Type B pancreatic cell (in vitro differentiated cells): ENCODE results near the gene FAM76A. TPM values are rescaled to one million over a fixed set of nuclear protein-coding genes. Genes with fewer than 3 reads are reported as not detected.
"Not testable (repeated sequence)": the region's sequence is repeated elsewhere in the genome, so short reads cannot be mapped to it uniquely, and the experiment has no call there.

Source experiments
- DNase-seq: peaks from one replicate; pipeline ENCODE4 v3.0.0; 2021; ENCODE audit warnings: mixed read lengths; ENCODE audit not compliant: unreplicated experiment; ENCODE audit errors: extremely low spot score
- H3K27ac Mint-ChIP-seq: 2 replicates; pipeline ENCODE4 v1.8.0; 2021; ENCODE audit warnings: mild to moderate bottlenecking, mixed read lengths
- H3K27me3 Mint-ChIP-seq: 2 replicates; pipeline ENCODE4 v1.8.0; 2021; ENCODE audit warnings: mixed read lengths
- H3K36me3 Mint-ChIP-seq: 2 replicates; pipeline ENCODE4 v1.8.0; 2021; ENCODE audit warnings: mixed read lengths
- H3K4me1 Mint-ChIP-seq: one replicate; pipeline ENCODE4 v1.8.0; 2021; ENCODE audit warnings: mixed read lengths; ENCODE audit not compliant: unreplicated experiment
- H3K4me3 Mint-ChIP-seq: 2 replicates; pipeline ENCODE4 v1.8.0; 2021; ENCODE audit warnings: mild to moderate bottlenecking, mixed read lengths
- H3K9me3 Mint-ChIP-seq: 2 replicates; pipeline ENCODE4 v1.8.0; 2021; ENCODE audit warnings: mixed read lengths
- CTCF ChIP-seq: fragments of 200-600 bp; sonication (generic); conservative IDR thresholded peaks from 2 replicates; pipeline ENCODE4 v1.5.0; 2021; ENCODE audit warnings: antibody characterized with exemption, mild to moderate bottlenecking
- long read RNA-seq: library from polyadenylated mRNA; unstranded; transcript quantifications from one replicate; pipeline ENCODE4 v2.0.0, GENCODE V29; 2020
- total RNA-seq: library from RNA; stranded (reverse); gene quantifications from 2 replicates; pipeline ENCODE4 v1.2.1, GENCODE V29; 2021; ENCODE audit warnings: low replicate concordance

Gene FAM76A
- total RNA-seq = 12.3 and 14.2 TPM in 2 replicates
- long read RNA-seq, transcript FAM76A-204 (9 exons, 3,567 nt) = major isoform, 7 of 13 reads
- long read RNA-seq, partial matches to known transcripts = 0 of 13 reads
- long read RNA-seq, other reads (novel, unspliced or antisense) = 4 of 13 reads

DNA sequence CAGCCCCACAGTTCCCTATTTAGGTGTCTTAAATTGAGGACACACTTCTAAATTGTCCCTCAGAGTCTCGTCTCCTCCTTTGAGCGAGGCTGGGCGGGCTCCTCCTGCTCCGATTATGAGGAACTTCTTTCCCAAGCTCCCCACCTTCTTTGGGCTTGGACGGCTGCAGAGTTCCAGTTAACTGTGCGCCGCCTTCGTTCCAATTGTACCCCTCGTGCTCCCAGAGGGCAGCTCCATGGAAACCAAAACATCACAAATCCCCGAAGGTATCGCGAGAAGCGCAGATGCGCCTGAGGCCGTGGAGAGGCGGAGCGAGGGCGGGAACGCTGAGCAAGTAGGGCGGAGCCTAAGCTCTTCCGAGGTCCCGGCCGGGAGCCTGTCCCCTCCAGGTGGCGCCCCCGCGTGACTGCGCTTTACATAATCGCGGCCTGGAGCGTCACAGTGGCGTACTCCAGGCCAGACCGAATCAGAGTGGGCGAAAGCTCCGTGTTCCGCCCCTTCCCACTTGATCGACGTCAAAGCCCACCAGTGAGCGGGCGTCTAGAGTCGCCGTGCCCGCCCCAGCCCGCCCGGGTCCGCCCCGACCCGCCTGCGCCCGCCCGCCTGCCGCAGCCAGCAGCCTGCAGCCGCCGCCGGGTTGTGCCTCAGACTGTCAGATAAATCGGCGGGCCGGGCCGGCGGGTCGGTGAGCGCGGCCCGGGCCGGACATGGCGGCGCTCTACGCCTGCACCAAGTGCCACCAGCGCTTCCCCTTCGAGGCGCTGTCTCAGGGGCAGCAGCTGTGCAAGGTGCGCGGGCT, at the start of gene FAM76A:
Gene FAM76A (plus strand): TSS at position 588 of the 799 bp plus-strand sequence. CDS start 120 bp downstream, at position 708.
- Mint-ChIP-seq H3K4me1 (peaks cover 4% of the 10 kb centered on the region), H3K36me3 (peaks cover 10% of the 10 kb centered on the region), H3K9me3 (no peaks in the 10 kb centered on the region), H3K27ac (peak within 1 kb of the TSS; percentile 95), H3K27me3 (no peaks in the 10 kb centered on the region), H3K4me3 (peak within 1 kb of the TSS; percentile 89)
- peak; percentile 40 for TF ChIP-seq CTCF
- DNase-seq = peak; percentile 100

DNA sequence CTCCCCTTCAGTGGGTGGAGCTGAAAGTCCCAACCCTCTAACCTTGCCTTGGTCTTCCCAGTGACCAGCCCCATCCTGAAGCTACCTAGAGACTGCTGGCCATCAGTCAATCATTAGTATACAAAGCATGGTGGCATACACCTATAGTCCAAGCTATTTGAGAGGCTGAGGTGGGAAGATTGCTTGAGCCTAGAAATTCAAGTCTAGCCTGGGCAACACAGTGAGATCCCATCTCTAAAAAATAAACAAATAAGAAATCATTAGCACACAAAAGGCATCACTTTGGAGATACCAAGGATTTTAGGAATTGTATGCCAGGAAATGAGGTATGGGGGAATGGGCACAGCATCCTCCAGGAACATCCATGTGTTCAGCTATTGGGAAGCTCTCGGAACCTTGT, 49.4 kb upstream of the FAM76A start:
- no peaks in the 10 kb centered on the region for H3K9me3 Mint-ChIP-seq
- DNase-seq = no peak
- peaks cover 1% of the 10 kb centered on the region for H3K36me3 Mint-ChIP-seq
- H3K27ac Mint-ChIP-seq = no peak overlapping the region
- H3K4me3 Mint-ChIP-seq = no peak overlapping the region
- peaks cover 10% of the 10 kb centered on the region for H3K4me1 Mint-ChIP-seq
- TF ChIP-seq CTCF = no peak
- no peaks in the 10 kb centered on the region for H3K27me3 Mint-ChIP-seq

DNA sequence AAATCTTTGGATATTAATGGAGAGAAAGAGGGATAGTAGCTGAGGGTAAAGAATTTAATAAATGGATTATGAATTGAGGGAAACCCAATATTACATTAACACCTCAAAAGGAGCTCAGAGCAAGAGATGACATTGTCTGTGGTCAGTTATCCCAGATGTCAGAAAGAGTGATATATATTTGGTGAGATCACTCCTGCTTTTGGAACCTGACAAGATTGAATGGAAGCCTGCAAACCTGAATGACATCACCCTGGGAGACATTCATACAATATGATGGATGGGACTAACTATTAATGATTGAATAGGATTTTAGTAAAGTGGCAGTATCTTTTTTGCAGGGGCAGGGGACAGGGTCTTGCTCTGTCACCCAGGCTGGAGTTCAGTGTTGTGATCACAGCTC, 47.0 kb upstream of the FAM76A start:
- Mint-ChIP-seq H3K27me3 (no peaks in the 10 kb centered on the region), H3K36me3 (peaks cover 5% of the 10 kb centered on the region), H3K27ac (no peak overlapping the region), H3K4me3 (no peak overlapping the region), H3K4me1 (no peaks in the 10 kb centered on the region), H3K9me3 (no peaks in the 10 kb centered on the region)
- no peak for TF ChIP-seq CTCF
- no peak for DNase-seq

GRCh38 chr1:27680225-27680791, 45.5 kb upstream of the FAM76A start:
- DNase-seq, H3K27ac Mint-ChIP-seq, H3K27me3 Mint-ChIP-seq, H3K36me3 Mint-ChIP-seq, H3K9me3 Mint-ChIP-seq, H3K4me1 Mint-ChIP-seq, H3K4me3 Mint-ChIP-seq: not testable (repeated sequence)

GRCh38 chr1:27681580-27681979, 44.2 kb upstream of the FAM76A start:
- not testable (repeated sequence) for H3K36me3 Mint-ChIP-seq, H3K4me3 Mint-ChIP-seq, H3K9me3 Mint-ChIP-seq

DNA sequence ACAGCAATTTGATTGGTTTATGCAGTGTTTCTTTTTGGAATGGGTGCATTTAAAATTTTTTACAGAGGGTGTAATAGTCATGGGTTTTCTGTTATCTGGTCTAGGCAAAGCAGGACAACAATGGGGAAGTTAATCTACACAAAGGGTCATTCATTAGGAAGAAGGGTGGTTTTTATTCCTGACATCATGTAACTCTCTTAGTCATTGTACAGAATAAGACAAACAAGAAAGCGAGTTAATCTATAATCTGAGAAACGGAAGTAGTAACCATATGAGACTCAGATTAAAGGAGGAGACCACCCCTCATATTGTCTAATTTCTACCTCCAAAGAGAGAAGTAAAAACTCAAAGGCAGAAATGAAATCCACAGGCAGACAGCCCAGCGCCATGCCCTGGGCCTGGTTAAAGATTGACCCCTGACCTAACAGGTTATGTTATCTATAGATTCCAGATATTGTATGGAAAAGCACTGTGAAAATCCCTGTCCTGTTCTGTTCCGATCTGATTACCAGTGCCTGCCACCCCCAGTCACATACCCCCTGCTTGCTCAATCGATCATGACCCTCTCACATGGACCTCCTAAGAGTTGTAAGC, 43.3 kb upstream of the FAM76A start:
- DNase-seq = no peak
- no peaks in the 10 kb centered on the region for H3K27me3 Mint-ChIP-seq
- no peaks in the 10 kb centered on the region for H3K4me1 Mint-ChIP-seq
- H3K9me3 Mint-ChIP-seq = no peaks in the 10 kb centered on the region
- H3K27ac Mint-ChIP-seq = no peak overlapping the region
- peaks cover 5% of the 10 kb centered on the region for H3K36me3 Mint-ChIP-seq
- no peak for TF ChIP-seq CTCF
- no peak overlapping the region for H3K4me3 Mint-ChIP-seq

More at GRCh38 chr1:27681580-27681979, 44.2 kb upstream of the FAM76A start:
- H3K27ac Mint-ChIP-seq, H3K4me1 Mint-ChIP-seq, DNase-seq, H3K27me3 Mint-ChIP-seq: not testable (repeated sequence)
